Karpas-422 (cell line): ENCODE measurements around the gene ABCA9. TPM values are rescaled to one million over a fixed set of nuclear protein-coding genes. Genes with fewer than 3 reads are reported as not detected.
"Not testable (repeated sequence)": the region's sequence is repeated elsewhere in the genome, so short reads cannot be mapped to it uniquely, and the experiment has no call there.

Experiments used
- DNase-seq: peaks from one replicate; pipeline ENCODE4 v3.0.0-alpha.2; 2015
- H2AFZ ChIP-seq: fragments of 200-600 bp; sonication (generic); 2 replicates; pipeline ENCODE4 v1.6.1; 2014; ENCODE audit warnings: antibody characterized with exemption, low read length, mixed read lengths
- H3K27ac ChIP-seq: fragments of 200-600 bp; sonication (generic); 2 replicates; pipeline ENCODE4 v1.5.1; 2014; ENCODE audit warnings: mild to moderate bottlenecking, low read length, moderate library complexity
- H3K27me3 ChIP-seq: fragments of 200-600 bp; sonication (generic); 2 replicates; pipeline ENCODE4 v1.6.1; 2014; ENCODE audit warnings: low read length, mixed read lengths
- H3K36me3 ChIP-seq: fragments of 200-600 bp; sonication (generic); 2 replicates; pipeline ENCODE4 v1.6.1; 2014; ENCODE audit warnings: low read length, mixed read lengths; ENCODE audit not compliant: insufficient read depth
- H3K4me1 ChIP-seq: fragments of 200-600 bp; sonication (generic); 2 replicates; pipeline ENCODE4 v1.6.1; 2014; ENCODE audit warnings: mild to moderate bottlenecking, low read length, mixed read lengths
- H3K4me2 ChIP-seq: fragments of 200-600 bp; sonication (generic); 2 replicates; pipeline ENCODE4 v1.6.1; 2014; ENCODE audit warnings: low read length, low read depth, mild to moderate bottlenecking; ENCODE audit not compliant: poor library complexity, severe bottlenecking
- H3K4me3 ChIP-seq: fragments of 200-600 bp; sonication (generic); 2 replicates; pipeline ENCODE4 v1.5.1; 2014; ENCODE audit warnings: mild to moderate bottlenecking, antibody characterized with exemption, low read length, mixed read lengths
- H3K79me2 ChIP-seq: fragments of 200-600 bp; sonication (generic); 2 replicates; pipeline ENCODE4 v1.6.1; 2014; ENCODE audit warnings: mild to moderate bottlenecking, low read length, mixed read lengths
- H3K9ac ChIP-seq: fragments of 200-600 bp; sonication (generic); 2 replicates; pipeline ENCODE4 v1.6.0; 2014; ENCODE audit warnings: low read length
- H3K9me2 ChIP-seq: fragments of 200-600 bp; sonication (generic), shearing (Covaris generic); replicated peaks from 2 replicates; pipeline ENCODE4 v1.6.0; 2014; ENCODE audit warnings: mild to moderate bottlenecking, low read length, moderate library complexity; ENCODE audit not compliant: insufficient read depth
- H3K9me3 ChIP-seq: fragments of 300-700, 200-600 bp; sonication (generic); 2 replicates; pipeline ENCODE4 v1.6.1; 2014; ENCODE audit warnings: low read length, mixed read lengths
- H4K20me1 ChIP-seq: fragments of 200-600 bp; sonication (generic); 2 replicates; pipeline ENCODE4 v1.6.1; 2014; ENCODE audit warnings: mild to moderate bottlenecking, antibody characterized with exemption, low read length, low read depth; ENCODE audit not compliant: insufficient read depth
- total RNA-seq: library from RNA; depleted of rRNA; stranded (reverse); fragments of >200 nt; shearing (Covaris generic); gene quantifications from 2 replicates; pipeline ENCODE4 v1.2.3, GENCODE V29; 2014; ENCODE audit warnings: low replicate concordance

The ABCA9 gene
- total RNA-seq, 1 experiment from 2014 or later = not detected

- H3K9me2 ChIP-seq = no peaks in the 10 kb centered on the region
- no peak overlapping the region for H3K4me2 ChIP-seq
- no peak overlapping the region for H3K4me3 ChIP-seq
- no peak for DNase-seq
- H3K9ac ChIP-seq = no peak overlapping the region
- no peaks in the 10 kb centered on the region for H3K27me3 ChIP-seq
- H4K20me1 ChIP-seq = no peaks in the 10 kb centered on the region
- H3K9me3 ChIP-seq = no peaks in the 10 kb centered on the region
- H3K27ac ChIP-seq = no peak overlapping the region
- no peaks in the 10 kb centered on the region for H3K36me3 ChIP-seq
- H3K4me1 ChIP-seq = no peaks in the 10 kb centered on the region
- H3K79me2 ChIP-seq = no peaks in the 10 kb centered on the region
- no peak overlapping the region for H2AFZ ChIP-seq
These were observed 28.9 kb downstream of the ABCA9 start for GRCh38 chr17:69031839-69032238.

DNA sequence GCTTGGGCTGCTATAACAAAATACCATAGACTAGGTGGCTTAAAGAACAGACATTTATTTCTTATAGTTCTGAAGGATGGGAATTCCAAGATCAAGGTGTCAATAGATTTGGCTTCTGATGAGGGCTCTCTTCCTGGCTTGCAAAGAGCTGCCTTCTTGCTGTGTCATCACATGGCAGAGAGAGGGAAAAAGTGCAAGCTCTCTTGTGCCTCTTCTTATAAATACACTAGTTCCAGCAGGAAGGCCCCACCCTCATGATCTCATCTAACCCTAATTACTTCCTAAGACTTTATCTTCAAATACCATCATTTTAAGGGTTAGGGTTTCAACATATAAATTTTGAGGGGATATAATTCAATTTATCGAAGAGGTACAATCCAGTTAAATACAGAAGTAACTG is 30.6 kb downstream of the ABCA9 start:
- H3K9me3 ChIP-seq = no peaks in the 10 kb centered on the region
- no peaks in the 10 kb centered on the region for H3K4me1 ChIP-seq
- no peaks in the 10 kb centered on the region for H3K79me2 ChIP-seq
- H3K27ac ChIP-seq = no peak overlapping the region
- H2AFZ ChIP-seq = no peak overlapping the region
- no peak overlapping the region for H3K4me3 ChIP-seq
- H3K4me2 ChIP-seq = no peak overlapping the region
- H3K27me3 ChIP-seq = no peaks in the 10 kb centered on the region
- no peaks in the 10 kb centered on the region for H3K9me2 ChIP-seq
- no peaks in the 10 kb centered on the region for H3K36me3 ChIP-seq
- H4K20me1 ChIP-seq = no peaks in the 10 kb centered on the region
- H3K9ac ChIP-seq = no peak overlapping the region
- DNase-seq = no peak

GRCh38 chr17:69018687-69019086 is 42.0 kb downstream of the ABCA9 start:
- no peaks in the 10 kb centered on the region for H3K9me3 ChIP-seq
- no peaks in the 10 kb centered on the region for H4K20me1 ChIP-seq
- no peak overlapping the region for H3K4me3 ChIP-seq
- DNase-seq = no peak
- no peak overlapping the region for H3K4me2 ChIP-seq
- H3K9me2 ChIP-seq = no peaks in the 10 kb centered on the region
- H3K79me2 ChIP-seq = no peaks in the 10 kb centered on the region
- no peak overlapping the region for H3K9ac ChIP-seq
- H3K4me1 ChIP-seq = no peaks in the 10 kb centered on the region
- no peaks in the 10 kb centered on the region for H3K27me3 ChIP-seq
- H3K36me3 ChIP-seq = no peaks in the 10 kb centered on the region
- H3K27ac ChIP-seq = no peak overlapping the region
- no peak overlapping the region for H2AFZ ChIP-seq

DNA sequence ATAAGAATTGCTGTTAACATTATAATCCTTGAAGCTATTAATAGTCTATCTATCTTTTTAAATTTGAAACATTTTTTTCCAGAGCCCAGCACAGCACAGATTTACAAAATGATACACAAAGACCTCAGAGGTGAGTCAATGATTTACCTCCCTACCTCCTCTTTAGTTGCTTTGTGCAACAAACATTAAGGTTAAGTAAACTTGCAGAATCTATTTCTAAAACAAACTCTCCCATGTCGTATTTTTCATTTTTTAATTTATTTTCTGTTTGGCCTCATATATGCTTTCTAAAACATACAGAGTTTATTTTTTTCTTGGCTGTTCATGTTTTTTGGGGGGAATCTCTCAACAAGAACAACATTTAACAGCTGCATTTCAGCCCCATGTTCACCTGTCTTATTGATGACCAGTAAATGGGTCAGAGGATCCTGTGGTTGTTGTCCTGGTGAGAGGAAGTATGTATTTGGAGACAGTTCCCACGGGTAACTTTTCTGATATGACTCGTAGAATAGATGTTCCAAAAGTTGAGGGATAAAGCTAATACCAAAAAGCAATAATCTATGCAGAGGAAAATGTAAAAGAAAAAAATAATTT is 42.6 kb downstream of the ABCA9 start:
- H3K27me3 ChIP-seq = no peaks in the 10 kb centered on the region
- H3K79me2 ChIP-seq = no peaks in the 10 kb centered on the region
- no peak overlapping the region for H3K4me2 ChIP-seq
- no peak overlapping the region for H3K27ac ChIP-seq
- H3K36me3 ChIP-seq = no peaks in the 10 kb centered on the region
- H3K4me3 ChIP-seq = no peak overlapping the region
- no peak overlapping the region for H2AFZ ChIP-seq
- H3K9ac ChIP-seq = no peak overlapping the region
- H4K20me1 ChIP-seq = no peaks in the 10 kb centered on the region
- DNase-seq = no peak
- H3K4me1 ChIP-seq = no peaks in the 10 kb centered on the region
- H3K9me3 ChIP-seq = no peaks in the 10 kb centered on the region
- no peaks in the 10 kb centered on the region for H3K9me2 ChIP-seq

GRCh38 chr17:69015631-69016030 is 45.1 kb downstream of the ABCA9 start:
- Histone ChIP-seq H3K9ac (no peak overlapping the region), H2AFZ (no peak overlapping the region), H3K4me3 (no peak overlapping the region), H3K4me1 (no peaks in the 10 kb centered on the region), H3K9me2 (no peaks in the 10 kb centered on the region), H3K4me2 (no peak overlapping the region), H4K20me1 (no peaks in the 10 kb centered on the region), H3K9me3 (no peaks in the 10 kb centered on the region), H3K79me2 (no peaks in the 10 kb centered on the region), H3K36me3 (no peaks in the 10 kb centered on the region), H3K27ac (no peak overlapping the region), H3K27me3 (no peaks in the 10 kb centered on the region)
- DNase-seq = no peak

DNA sequence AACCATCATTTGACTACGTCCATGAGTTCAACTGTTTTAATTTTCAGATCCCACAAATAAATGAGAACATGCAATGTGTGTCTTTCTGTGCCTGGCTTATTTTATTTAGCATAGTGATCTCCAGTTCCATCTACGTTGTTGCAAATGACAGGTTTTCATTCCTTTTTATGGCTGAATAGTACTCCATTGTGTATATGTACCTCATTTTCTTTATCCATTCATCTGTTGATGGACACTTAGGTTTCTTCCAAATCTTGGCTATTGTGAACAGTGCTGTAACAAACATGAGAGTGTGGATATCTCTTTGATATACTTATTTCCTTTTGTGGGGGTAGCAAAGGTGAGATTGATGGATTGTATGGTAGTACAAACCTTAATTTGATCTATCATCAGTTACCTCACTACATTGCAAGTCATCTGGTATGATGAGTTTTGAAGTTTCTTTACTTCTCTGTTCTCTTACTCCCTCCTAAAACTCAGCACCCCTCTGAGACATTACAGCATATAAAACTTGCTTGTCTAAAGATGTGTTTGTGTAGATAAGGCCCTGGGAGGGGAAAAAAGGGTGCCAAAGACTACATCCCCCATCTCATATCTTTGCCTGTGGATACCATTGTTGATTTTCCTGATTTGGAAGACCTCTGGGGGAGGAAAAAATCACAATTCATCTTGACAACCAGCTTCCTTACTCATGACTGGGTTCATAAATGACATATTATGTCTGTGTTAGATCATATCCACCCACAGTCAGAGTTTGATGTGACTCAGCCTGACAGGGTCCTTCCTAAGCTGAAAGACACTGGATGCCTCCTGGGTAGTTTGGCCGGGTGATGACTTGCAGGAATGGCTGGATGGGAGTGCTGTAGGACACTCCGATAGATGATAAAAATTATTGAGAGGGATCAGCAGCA is 47.6 kb downstream of the ABCA9 start:
- no peak for DNase-seq
- H3K4me2 ChIP-seq = no peak overlapping the region
- no peaks in the 10 kb centered on the region for H3K4me1 ChIP-seq
- H4K20me1 ChIP-seq = no peaks in the 10 kb centered on the region
- H3K36me3 ChIP-seq = no peaks in the 10 kb centered on the region
- no peak overlapping the region for H2AFZ ChIP-seq
- H3K27me3 ChIP-seq = no peaks in the 10 kb centered on the region
- no peak overlapping the region for H3K27ac ChIP-seq
- H3K79me2 ChIP-seq = no peaks in the 10 kb centered on the region
- no peak overlapping the region for H3K9ac ChIP-seq
- no peaks in the 10 kb centered on the region for H3K9me2 ChIP-seq
- no peak overlapping the region for H3K4me3 ChIP-seq
- no peaks in the 10 kb centered on the region for H3K9me3 ChIP-seq

DNA sequence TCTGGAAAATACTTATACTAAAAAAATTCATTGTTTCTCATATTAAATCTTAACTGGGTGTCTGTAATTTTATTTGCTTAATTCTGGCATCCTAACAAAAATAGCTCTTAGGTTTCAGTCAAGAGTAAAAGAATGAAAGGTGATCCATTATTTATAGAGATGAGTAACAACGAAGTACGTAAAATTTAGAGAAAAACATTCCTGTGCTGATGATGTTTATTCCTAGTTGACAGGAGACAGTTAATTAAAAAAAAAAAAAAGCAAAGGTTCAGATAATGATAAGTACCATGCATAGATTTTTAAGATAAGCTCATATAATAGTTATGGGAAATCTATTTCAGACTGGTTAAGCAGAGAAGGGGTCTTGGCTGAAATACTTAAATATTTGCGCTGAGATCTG is 50.8 kb downstream of the ABCA9 start:
- Histone ChIP-seq H3K4me1 (no peaks in the 10 kb centered on the region), H3K9me3 (no peaks in the 10 kb centered on the region), H3K27me3 (no peaks in the 10 kb centered on the region), H3K9ac (no peak overlapping the region), H3K4me3 (no peak overlapping the region), H3K79me2 (no peaks in the 10 kb centered on the region), H3K4me2 (no peak overlapping the region), H3K36me3 (no peaks in the 10 kb centered on the region), H3K9me2 (no peaks in the 10 kb centered on the region), H3K27ac (no peak overlapping the region), H2AFZ (no peak overlapping the region), H4K20me1 (no peaks in the 10 kb centered on the region)
- DNase-seq = no peak

DNA sequence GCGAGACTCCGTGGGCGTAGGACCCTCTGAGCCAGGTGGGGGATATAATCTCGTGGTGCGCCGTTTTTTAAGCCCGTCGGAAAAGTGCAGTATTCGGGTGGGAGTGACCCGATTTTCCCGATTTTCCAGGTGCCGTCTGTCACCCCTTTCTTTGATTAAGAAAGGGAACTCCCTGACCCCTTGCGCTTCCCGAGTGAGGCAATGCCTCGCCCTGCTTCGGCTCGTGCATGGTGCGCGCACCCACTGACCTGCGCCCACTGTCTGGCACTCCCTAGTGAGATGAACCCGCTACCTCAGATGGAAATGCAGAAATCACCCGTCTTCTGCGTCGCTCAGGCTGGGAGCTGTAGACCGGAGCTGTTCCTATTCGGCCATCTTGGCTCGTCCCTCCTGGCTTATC is 56.0 kb downstream of the ABCA9 start:
- H3K9me3 ChIP-seq, H4K20me1 ChIP-seq, H3K27ac ChIP-seq, H3K4me3 ChIP-seq, H3K9ac ChIP-seq, H3K4me1 ChIP-seq, H3K4me2 ChIP-seq, H3K27me3 ChIP-seq, H3K36me3 ChIP-seq, H2AFZ ChIP-seq, H3K79me2 ChIP-seq, H3K9me2 ChIP-seq, DNase-seq: not testable (repeated sequence)
